LNCaP clone FGC (cell line): ENCODE data around the gene NPL.

Experiments
- DNase-seq: peaks from one replicate; pipeline ENCODE4 v3.0.0-alpha.2; 2011; ENCODE audit warnings: low read depth
- H3K4me3 ChIP-seq: 2 replicates; pipeline ENCODE4 v1.5.1; 2011; ENCODE audit warnings: mild to moderate bottlenecking, low read depth, low read length, control low read depth
- CTCF ChIP-seq: IDR thresholded peaks from 2 replicates; pipeline ENCODE4 v1.5.1; 2012; ENCODE audit warnings: mild to moderate bottlenecking; ENCODE audit not compliant: control insufficient read depth, insufficient read depth; ENCODE audit errors: extremely low read depth

Gene NPL

DNA sequence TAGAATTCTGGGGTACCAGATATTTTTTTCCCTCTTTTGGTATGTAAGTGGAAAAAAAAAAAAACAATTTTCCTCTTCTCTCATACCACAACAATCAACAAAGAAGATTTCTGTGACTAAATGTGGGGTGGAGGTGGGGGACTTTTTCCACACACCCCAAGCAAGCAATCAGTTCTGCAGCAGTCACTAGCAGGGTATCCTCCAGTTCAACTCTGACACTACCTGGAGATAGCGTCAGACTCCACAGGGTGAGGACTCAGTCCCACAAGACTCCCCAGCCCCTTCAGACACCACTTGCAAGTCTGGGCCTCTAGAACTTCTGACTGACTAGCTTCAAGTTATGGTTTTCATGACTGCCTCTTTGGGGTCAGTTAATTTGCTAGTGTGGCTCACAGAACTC is 55.8 kb downstream of the NPL start:
- no peak for TF ChIP-seq CTCF
- no peak for DNase-seq
- H3K4me3 ChIP-seq, result no peak overlapping the region

GRCh38 chr1:182845894-182846293 is 56.3 kb downstream of the NPL start:
- TF ChIP-seq CTCF, result no peak
- no peak for DNase-seq
- H3K4me3 ChIP-seq, result no peak overlapping the region

- DNase-seq, result no peak
- no peak for TF ChIP-seq CTCF
- H3K4me3 ChIP-seq, result no peak overlapping the region
These were observed 57.5 kb downstream of the NPL start for GRCh38 chr1:182847105-182847504.

GRCh38 chr1:182848736-182849135 is 59.2 kb downstream of the NPL start:
- no peak overlapping the region for H3K4me3 ChIP-seq
- no peak for TF ChIP-seq CTCF

DNA sequence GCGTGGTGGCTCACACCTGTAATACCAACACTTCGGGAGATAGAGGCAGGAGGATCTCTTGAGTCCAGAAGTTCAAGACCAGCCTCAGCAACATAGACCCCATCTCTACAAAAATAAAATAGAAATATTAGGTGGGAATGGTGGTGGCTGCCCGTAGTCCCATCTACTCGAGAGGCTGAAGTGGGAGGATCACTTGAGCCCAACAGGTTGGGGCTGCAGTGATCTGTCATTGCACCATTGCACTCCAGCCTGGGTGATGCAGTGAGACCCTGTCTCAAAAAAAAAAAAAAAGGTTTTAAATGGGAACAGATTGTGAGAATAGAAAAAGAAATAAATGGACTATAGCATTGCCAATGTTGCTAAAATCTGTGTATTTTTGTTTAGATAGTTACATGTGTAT is 60.7 kb downstream of the NPL start:
- no peak for TF ChIP-seq CTCF
- DNase-seq, result no peak
- H3K4me3 ChIP-seq, result no peak overlapping the region

More at GRCh38 chr1:182848736-182849135, 59.2 kb downstream of the NPL start:
- no peak for DNase-seq

DNA sequence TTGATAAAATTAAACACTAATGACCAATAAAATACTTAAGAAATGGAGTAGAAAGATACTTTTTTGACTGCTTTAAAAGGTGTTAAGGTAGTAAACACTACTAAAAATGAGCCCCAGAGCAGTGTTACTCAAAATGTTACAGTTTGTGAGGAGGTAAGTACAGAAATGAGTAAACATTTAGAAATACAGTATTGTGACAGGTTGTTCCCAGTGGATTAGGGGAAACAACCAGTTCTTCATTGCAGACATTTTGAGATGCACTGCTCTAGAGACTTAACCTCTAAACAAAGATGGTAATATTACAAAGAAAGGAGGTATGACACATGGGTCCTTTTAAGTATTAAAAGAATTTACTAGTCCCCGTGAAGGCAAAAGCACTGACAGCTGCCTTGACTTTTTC is 62.3 kb downstream of the NPL start:
- no peak for DNase-seq
- no peak for TF ChIP-seq CTCF
- no peak overlapping the region for H3K4me3 ChIP-seq

- no peak for TF ChIP-seq CTCF
- H3K4me3 ChIP-seq, result no peak overlapping the region
- no peak for DNase-seq
These were observed 66.3 kb downstream of the NPL start for GRCh38 chr1:182855911-182856310.
